K562 treated with DMSO at 1 percent for 24 hours (cell line): Measurements from ENCODE around the gene DIP2B. TPM values are rescaled to one million over a fixed set of nuclear protein-coding genes. Genes with fewer than 3 reads are reported as not detected.

Experiments
- total RNA-seq: library from RNA; unstranded; fragments of 300-600 nt; gene quantifications from 2 replicates; pipeline ENCODE4 v1.2.3, GENCODE V29; 2022; ENCODE audit warnings: low read depth; ENCODE audit not compliant: insufficient read depth

Gene DIP2B
- total RNA-seq, result 13.6 and 17.5 TPM in 2 replicates

GRCh38 chr12:50504798-50505674 is at the start of gene DIP2B:
Gene DIP2B (plus strand): TSS chr12:50504985. CDS start chr12:50505141, 156 bp downstream.

GRCh38 chr12:50763639-50764285 is 259.0 kb downstream of the DIP2B start, which contains the start of gene ATF1:
Gene ATF1 (plus strand): TSS chr12:50764101. CDS start chr12:50780146, 16,045 bp downstream.

Other genes with a start within 250 kb of the DIP2B start
- gene LIMA1, start 221.5 kb upstream of the DIP2B start, total RNA-seq, result 18.3 and 18.4 TPM in 2 replicates
- 0.13 TPM in 1 of 2 replicates, not detected in the other for gene FAM186A, start 108.4 kb upstream of the DIP2B start, total RNA-seq
- gene LARP4, start 104.1 kb upstream of the DIP2B start, total RNA-seq, result 17.4 and 19.8 TPM in 2 replicates